Hepatocyte (in vitro differentiated cells): ENCODE results near the gene UMAD1. TPM values are rescaled to one million over a fixed set of nuclear protein-coding genes. Genes with fewer than 3 reads are reported as not detected.

Experiments
- DNase-seq: peaks from one replicate; pipeline ENCODE4 v3.0.0-alpha.2; 2016; ENCODE audit warnings: low spot score
- H2AFZ ChIP-seq: fragments of 200-600 bp; sonication (generic); 2 replicates; pipeline ENCODE4 v1.6.0; 2016; ENCODE audit warnings: antibody characterized with exemption, mild to moderate bottlenecking
- H3K27ac ChIP-seq: fragments of 200-600 bp; sonication (generic); 2 replicates; pipeline ENCODE4 v1.5.1; 2016; ENCODE audit warnings: mild to moderate bottlenecking
- H3K27me3 ChIP-seq: fragments of 200-600 bp; sonication (generic); 2 replicates; pipeline ENCODE4 v1.6.1; 2016
- H3K36me3 ChIP-seq: fragments of 200-600 bp; sonication (generic); replicated peaks from 2 replicates; pipeline ENCODE4 v1.5.1; 2016; ENCODE audit warnings: low read depth; ENCODE audit not compliant: insufficient read depth
- H3K4me1 ChIP-seq: fragments of 200-600 bp; sonication (generic); 2 replicates; pipeline ENCODE4 v1.5.1; 2016; ENCODE audit warnings: mild to moderate bottlenecking, moderate library complexity; ENCODE audit not compliant: insufficient read depth
- H3K4me2 ChIP-seq: fragments of 200-600 bp; sonication (generic); 2 replicates; pipeline ENCODE4 v1.6.0; 2016
- H3K4me3 ChIP-seq: fragments of 200-600 bp; sonication (generic); 2 replicates; pipeline ENCODE4 v1.5.1; 2016; ENCODE audit warnings: mild to moderate bottlenecking
- H3K79me2 ChIP-seq: fragments of 200-600 bp; sonication (generic); 2 replicates; pipeline ENCODE4 v1.6.0; 2017; ENCODE audit warnings: mild to moderate bottlenecking
- H3K9me2 ChIP-seq: fragments of 200-600 bp; sonication (generic); replicated peaks from 2 replicates; pipeline ENCODE4 v1.6.0; 2017; ENCODE audit warnings: mild to moderate bottlenecking; ENCODE audit not compliant: insufficient read depth
- H3K9me3 ChIP-seq: fragments of 200-600 bp; sonication (generic); 2 replicates; pipeline ENCODE4 v1.5.1; 2016; ENCODE audit warnings: low read depth, mild to moderate bottlenecking
- H4K20me1 ChIP-seq: fragments of 200-600 bp; sonication (generic); 2 replicates; pipeline ENCODE4 v1.6.0; 2016; ENCODE audit warnings: mild to moderate bottlenecking; ENCODE audit not compliant: insufficient read depth, poor library complexity, severe bottlenecking
- CTCF ChIP-seq: fragments of 200-600 bp; sonication (generic); IDR thresholded peaks from 2 replicates; pipeline ENCODE4 v1.5.1; 2016; ENCODE audit warnings: antibody characterized with exemption, mild to moderate bottlenecking; ENCODE audit not compliant: poor library complexity
- EZH2 ChIP-seq: fragments of 200-600 bp; sonication (generic); IDR thresholded peaks from 2 replicates; pipeline ENCODE4 v1.6.1; 2016; ENCODE audit warnings: antibody characterized with exemption, mild to moderate bottlenecking, borderline replicate concordance
- EZH2phosphoT487 ChIP-seq: fragments of 200-600 bp; sonication (generic); IDR thresholded peaks from one replicate; pipeline ENCODE4 v1.6.1; 2018; ENCODE audit warnings: antibody characterized with exemption, mild to moderate bottlenecking, low read depth, moderate library complexity; ENCODE audit not compliant: unreplicated experiment, severe bottlenecking
- WGBS: methylation state at CpG from one replicate; pipeline ENCODE4 v1.1.6; 2016; ENCODE audit warnings: low lambda C conversion rate; ENCODE audit errors: missing lambda C conversion rate; 5-methylcytosine and 5-hydroxymethylcytosine counted together
- polyA plus RNA-seq: library from polyadenylated mRNA; unstranded; fragments of >200 nt; fragmentation: Nextera tagmentation; extraction: Ambion mirVana; gene quantifications from 2 replicates; pipeline ENCODE4 v1.2.1, GENCODE V29; 2016
- total RNA-seq: library from RNA; depleted of rRNA; stranded (reverse); fragments of >200 nt; gene quantifications from 2 replicates; pipeline ENCODE4 v1.2.3, GENCODE V29; 2014

UMAD1 gene
- total and polyA plus RNA-seq, 2 experiments from 2014 or later = 15.7 to 29.0 TPM

GRCh38 chr7:7662527-7662926, 22.0 kb downstream of the UMAD1 start:
- H3K4me3 ChIP-seq = no peak overlapping the region
- whole genome bisulfite sequencing = 77% methylated on average over 6 of the region's 6 CpGs
- no peaks in the 10 kb centered on the region for H4K20me1 ChIP-seq
- H3K4me1 ChIP-seq = peaks cover 4% of the 10 kb centered on the region
- no peak overlapping the region for H3K4me2 ChIP-seq
- no peak overlapping the region for H3K27ac ChIP-seq
- no peaks in the 10 kb centered on the region for H3K27me3 ChIP-seq
- peaks cover 52% of the 10 kb centered on the region for H3K79me2 ChIP-seq
- TF ChIP-seq EZH2phosphoT487 = no peak
- TF ChIP-seq CTCF = peak; percentile 43
- H3K36me3 ChIP-seq = no peaks in the 10 kb centered on the region
- no peak overlapping the region for H2AFZ ChIP-seq
- H3K9me2 ChIP-seq = no peaks in the 10 kb centered on the region
- no peaks in the 10 kb centered on the region for H3K9me3 ChIP-seq
- DNase-seq = no peak

- no peaks in the 10 kb centered on the region for H3K9me2 ChIP-seq
- H3K27ac ChIP-seq = no peak overlapping the region
- H3K4me3 ChIP-seq = no peak overlapping the region
- no peaks in the 10 kb centered on the region for H3K36me3 ChIP-seq
- no peak overlapping the region for H2AFZ ChIP-seq
- no peaks in the 10 kb centered on the region for H4K20me1 ChIP-seq
- H3K27me3 ChIP-seq = no peaks in the 10 kb centered on the region
- no peak overlapping the region for H3K4me2 ChIP-seq
- 53% methylated on average over 3 of the region's 3 CpGs for WGBS
- no peaks in the 10 kb centered on the region for H3K9me3 ChIP-seq
- TF ChIP-seq CTCF = no peak
- TF ChIP-seq EZH2 = no peak
- TF ChIP-seq EZH2phosphoT487 = no peak
- no peak for DNase-seq
- peaks cover 49% of the 10 kb centered on the region for H3K79me2 ChIP-seq
- H3K4me1 ChIP-seq = peaks cover 4% of the 10 kb centered on the region
Measured at GRCh38 chr7:7664291-7664690, 23.7 kb downstream of the UMAD1 start.

- no peak for TF ChIP-seq EZH2
- no peak for TF ChIP-seq CTCF
- no peak for TF ChIP-seq EZH2phosphoT487
- H3K79me2 ChIP-seq = peaks cover 47% of the 10 kb centered on the region
Measured at GRCh38 chr7:7665031-7665430, 24.5 kb downstream of the UMAD1 start.

GRCh38 chr7:7667187-7667586, 26.6 kb downstream of the UMAD1 start:
- no peaks in the 10 kb centered on the region for H3K27me3 ChIP-seq
- DNase-seq = no peak
- H4K20me1 ChIP-seq = no peaks in the 10 kb centered on the region
- H3K9me2 ChIP-seq = no peaks in the 10 kb centered on the region
- H2AFZ ChIP-seq = no peak overlapping the region
- no peaks in the 10 kb centered on the region for H3K36me3 ChIP-seq
- no peak overlapping the region for H3K27ac ChIP-seq
- WGBS = 98% methylated on average over 2 of the region's 2 CpGs
- H3K4me2 ChIP-seq = no peak overlapping the region
- H3K9me3 ChIP-seq = no peaks in the 10 kb centered on the region
- H3K4me3 ChIP-seq = no peak overlapping the region
- H3K4me1 ChIP-seq = peaks cover 4% of the 10 kb centered on the region
- H3K79me2 ChIP-seq = peaks cover 45% of the 10 kb centered on the region
- no peak for TF ChIP-seq EZH2
- no peak for TF ChIP-seq EZH2phosphoT487
- TF ChIP-seq CTCF = no peak

More at GRCh38 chr7:7665031-7665430, 24.5 kb downstream of the UMAD1 start:
- H3K27me3 ChIP-seq = no peaks in the 10 kb centered on the region
- no peaks in the 10 kb centered on the region for H3K9me3 ChIP-seq
- H3K27ac ChIP-seq = no peak overlapping the region
- no peaks in the 10 kb centered on the region for H3K36me3 ChIP-seq
- H2AFZ ChIP-seq = no peak overlapping the region
- H4K20me1 ChIP-seq = no peaks in the 10 kb centered on the region
- no peak overlapping the region for H3K4me3 ChIP-seq
- H3K9me2 ChIP-seq = no peaks in the 10 kb centered on the region
- 83% methylated on average over 1 of the region's 1 CpG for WGBS
- no peak overlapping the region for H3K4me2 ChIP-seq
- peaks cover 4% of the 10 kb centered on the region for H3K4me1 ChIP-seq
- no peak for DNase-seq
